Thyroid gland (tissue), 4 donors: Measurements from ENCODE around the gene MDM2. TPM values are rescaled to one million over a fixed set of nuclear protein-coding genes. Genes with fewer than 3 reads are reported as not detected.

Source experiments
- DNase-seq, 2 donors: peaks; one replicate each; pipeline ENCODE4 v3.0.0-alpha.2; 2019
- H3K27ac ChIP-seq, 3 donors: fragments of 200-600 bp; sonication (generic); 1 replicate in 2 of 3; 2 replicates in 1 of 3; pipeline ENCODE4 v1.5.1; 2016 to 2019; ENCODE audit warnings: mild to moderate bottlenecking in 1 of 3, moderate library complexity in 1 of 3
- H3K27me3 ChIP-seq: fragments of 200-600 bp; sonication (generic); one replicate; pipeline ENCODE4 v1.5.1; 2019
- H3K36me3 ChIP-seq, 2 donors: fragments of 200-600 bp; sonication (generic); one replicate each; pipeline ENCODE4 v1.5.1; 2016 to 2019
- H3K4me1 ChIP-seq, 2 donors: fragments of 200-600 bp; sonication (generic); one replicate each; pipeline ENCODE4 v1.5.1; 2017 to 2019
- H3K4me3 ChIP-seq, 3 donors: fragments of 200-600 bp; sonication (generic); replicated peaks in 1 of 3; 1 replicate in 2 of 3; 2 replicates in 1 of 3; pipeline ENCODE4 v1.5.1; 2016; ENCODE audit warnings: mild to moderate bottlenecking in 1 of 3
- H3K9me3 ChIP-seq: fragments of 200-600 bp; sonication (generic); one replicate; pipeline ENCODE4 v1.5.1; 2017
- POLR2A ChIP-seq, 2 donors: fragments of 450-650 bp; IDR thresholded peaks; one replicate each; pipeline ENCODE4 v1.6.1; 2017; ENCODE audit warnings: antibody characterized with exemption in 2 of 2, mild to moderate bottlenecking in 2 of 2, moderate library complexity in 1 of 2
- WGBS, 2 donors: methylation state at CpG; one replicate each; pipeline ENCODE4 v1.1.5; 2017; 5-methylcytosine and 5-hydroxymethylcytosine counted together
- intact Hi-C: fragments of 100-400 bp; cut with DNase I; formaldehyde crosslinking; loops from one replicate; pipeline ENCODE4 v1.15.1; 2023
- total RNA-seq, 4 donors: library from RNA; depleted of rRNA; stranded (reverse); fragments of >200 nt; gene quantifications; one replicate each; pipeline ENCODE4 v1.2.3, GENCODE V29; 2016
- TF ChIP-seq, protein P1 (sequence below), 6 experiments: fragments of 200-600 bp in 3 of 6; fragments of 450-650 bp in 3 of 6; sonication (generic) in 3 of 6; IDR thresholded peaks; one replicate each; pipeline ENCODE4 v1.5.1; 2016 to 2019; ENCODE audit warnings: antibody characterized with exemption in 6 of 6, mild to moderate bottlenecking in 2 of 6, inconsistent platforms in 1 of 6, moderate library complexity in 1 of 6

Gene MDM2
- total RNA-seq, 4 donors from 2014 or later, result 56.7 to 124 (median 91.6) TPM

- no peak overlapping the region for H3K4me3 ChIP-seq
- intact Hi-C loops, result no loop called here
- H3K36me3 ChIP-seq, result no peaks in the 10 kb centered on the region
- no peaks in the 10 kb centered on the region for H3K9me3 ChIP-seq
- H3K27ac ChIP-seq, result no peak overlapping the region
- peaks cover 0 to 4% of the 10 kb centered on the region in 2 donors for H3K4me1 ChIP-seq
- no peaks in the 10 kb centered on the region for H3K27me3 ChIP-seq
- no peak for DNase-seq
- 87 to 93% methylated on average over 14 of the region's 14 CpGs for WGBS, 2 donors
- TF ChIP-seq, protein P1, sequence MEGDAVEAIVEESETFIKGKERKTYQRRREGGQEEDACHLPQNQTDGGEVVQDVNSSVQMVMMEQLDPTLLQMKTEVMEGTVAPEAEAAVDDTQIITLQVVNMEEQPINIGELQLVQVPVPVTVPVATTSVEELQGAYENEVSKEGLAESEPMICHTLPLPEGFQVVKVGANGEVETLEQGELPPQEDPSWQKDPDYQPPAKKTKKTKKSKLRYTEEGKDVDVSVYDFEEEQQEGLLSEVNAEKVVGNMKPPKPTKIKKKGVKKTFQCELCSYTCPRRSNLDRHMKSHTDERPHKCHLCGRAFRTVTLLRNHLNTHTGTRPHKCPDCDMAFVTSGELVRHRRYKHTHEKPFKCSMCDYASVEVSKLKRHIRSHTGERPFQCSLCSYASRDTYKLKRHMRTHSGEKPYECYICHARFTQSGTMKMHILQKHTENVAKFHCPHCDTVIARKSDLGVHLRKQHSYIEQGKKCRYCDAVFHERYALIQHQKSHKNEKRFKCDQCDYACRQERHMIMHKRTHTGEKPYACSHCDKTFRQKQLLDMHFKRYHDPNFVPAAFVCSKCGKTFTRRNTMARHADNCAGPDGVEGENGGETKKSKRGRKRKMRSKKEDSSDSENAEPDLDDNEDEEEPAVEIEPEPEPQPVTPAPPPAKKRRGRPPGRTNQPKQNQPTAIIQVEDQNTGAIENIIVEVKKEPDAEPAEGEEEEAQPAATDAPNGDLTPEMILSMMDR (IDR thresholded peaks at IDR 0.05), result no peak
- TF ChIP-seq POLR2A (IDR thresholded peaks at IDR 0.05), result no peak
Measured at GRCh38 chr12:68789144-68789878, 18.7 kb upstream of the MDM2 start.

DNA sequence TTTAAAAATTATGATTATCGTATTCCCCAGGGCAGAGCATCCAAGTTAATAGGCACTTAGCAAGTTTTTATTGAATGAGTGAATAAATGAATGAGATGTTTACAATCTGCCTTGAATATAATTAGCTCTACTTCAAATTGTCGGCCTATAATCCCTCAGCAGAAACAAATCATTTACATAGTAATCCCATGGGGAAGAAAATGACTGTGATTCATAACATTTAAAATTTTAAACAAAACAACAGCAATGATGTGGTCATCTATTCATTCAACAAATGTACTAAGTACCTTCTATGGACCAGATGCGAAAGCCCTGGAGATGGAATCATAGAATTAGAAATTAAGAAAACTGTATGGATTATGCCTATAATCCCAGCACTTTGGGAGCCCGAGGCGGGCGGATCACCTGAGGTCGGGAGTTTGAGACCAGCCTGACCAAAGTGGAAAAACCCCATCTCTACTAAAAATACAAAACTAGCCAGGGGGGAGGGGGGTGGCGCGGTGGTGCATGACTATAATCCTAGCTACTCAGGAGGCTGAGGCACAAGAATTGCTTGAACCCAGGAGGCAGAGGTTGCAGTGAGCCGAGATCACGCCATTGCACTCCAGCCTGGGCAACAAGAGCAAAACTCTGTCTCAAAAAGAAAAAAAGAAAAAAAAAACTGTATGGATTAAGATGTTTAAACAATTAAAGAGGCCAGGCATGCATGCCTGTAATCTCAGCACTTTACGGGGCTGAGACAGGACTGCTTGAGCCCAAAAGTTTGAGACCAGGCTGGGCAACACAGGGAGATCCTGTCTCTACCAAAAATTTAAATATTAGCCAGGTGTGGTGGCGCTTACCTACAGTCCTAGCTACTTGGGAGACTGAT is 17.7 kb upstream of the MDM2 start:
- DNase-seq, result no peak
- H3K36me3 ChIP-seq, result no peaks in the 10 kb centered on the region
- H3K4me1 ChIP-seq, result peaks cover 0 to 4% of the 10 kb centered on the region in 2 donors
- H3K27ac ChIP-seq, result no peak overlapping the region
- intact Hi-C loops, result no loop called here
- WGBS, 2 donors, result 93 to 94% methylated on average over 13 of the region's 13 CpGs
- TF ChIP-seq POLR2A (IDR thresholded peaks at IDR 0.05), result no peak
- TF ChIP-seq, protein P1 (IDR thresholded peaks at IDR 0.05), result no peak
- H3K27me3 ChIP-seq, result no peaks in the 10 kb centered on the region
- H3K9me3 ChIP-seq, result no peaks in the 10 kb centered on the region
- H3K4me3 ChIP-seq, result no peak overlapping the region

DNA sequence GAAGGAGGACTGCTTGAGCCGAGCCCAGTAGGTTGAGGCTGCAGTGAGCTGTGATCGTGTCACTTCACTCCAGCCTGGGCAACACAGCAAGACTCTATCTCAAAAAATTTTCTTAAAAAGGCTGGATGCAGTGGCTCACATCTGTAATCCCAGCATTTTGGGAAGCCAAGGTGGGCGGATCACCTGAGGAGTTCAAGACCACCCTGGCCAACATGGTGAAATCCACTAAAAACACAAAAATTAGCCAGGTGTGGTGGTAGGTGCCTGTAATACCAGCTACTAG is 17.1 kb upstream of the MDM2 start:
- intact Hi-C loops, result no loop called here

GRCh38 chr12:68791897-68792481 is 16.0 kb upstream of the MDM2 start:
- H3K4me1 ChIP-seq, result no peaks in the 10 kb centered on the region
- intact Hi-C loops, result no loop called here
- WGBS, 2 donors, result 94 to 98% methylated on average over 2 of the region's 2 CpGs
- H3K27ac ChIP-seq, result no peak overlapping the region
- H3K9me3 ChIP-seq, result no peaks in the 10 kb centered on the region
- H3K27me3 ChIP-seq, result no peaks in the 10 kb centered on the region
- TF ChIP-seq, protein P1 (IDR thresholded peaks at IDR 0.05), result no peak
- TF ChIP-seq POLR2A (IDR thresholded peaks at IDR 0.05), result no peak
- no peak overlapping the region for H3K4me3 ChIP-seq
- H3K36me3 ChIP-seq, result no peaks in the 10 kb centered on the region
- no peak for DNase-seq

More for the DNA sequence above, 17.1 kb upstream of the MDM2 start:
- Histone ChIP-seq H3K4me3 (no peak overlapping the region), H3K27ac (no peak overlapping the region), H3K4me1 (peaks cover 0 to 1% of the 10 kb centered on the region in 2 donors), H3K27me3 (no peaks in the 10 kb centered on the region), H3K36me3 (no peaks in the 10 kb centered on the region), H3K9me3 (no peaks in the 10 kb centered on the region)
- 60 to 62% methylated on average over 3 of the region's 3 CpGs for WGBS, 2 donors
- no peak for TF ChIP-seq POLR2A (IDR thresholded peaks at IDR 0.05)
- TF ChIP-seq, protein P1 (IDR thresholded peaks at IDR 0.05), result no peak
- DNase-seq, result no peak
